ENCODE results near the gene CPM. TPM values are rescaled to one million over a fixed set of nuclear protein-coding genes. Genes with fewer than 3 reads are reported as not detected.
A peak's percentile ranks its signal among the peaks of the same experiment; 100 is the strongest.
"Not testable (repeated sequence)": the region's sequence is repeated elsewhere in the genome, so short reads cannot be mapped to it uniquely, and the experiment has no call there.

Gene CPM
- total and polyA plus RNA-seq, 9 donors, result 21.3 to 64.6 (median 37.9) TPM

- Histone ChIP-seq H3K4me1 (ENCODE audit: insufficient read depth) (peaks cover 3% of the 10 kb centered on the region), H3K27ac (peak overlapping the region in 1 of 2 donors; percentile 83), H3K4me3 (peak overlapping the region; percentile 87), H3K9me3 (no peaks in the 10 kb centered on the region), H3K27me3 (no peaks in the 10 kb centered on the region), H3K36me3 (no peaks in the 10 kb centered on the region)
- intact Hi-C loops (cut with DNase I), result loop anchor here in 1 of 4 donors (10.0 kb wide), 1 partner anchor 65 kb away; the partner anchor contains the start of gene SLC35E3
- TF ChIP-seq EP300 (IDR thresholded peaks at IDR 0.05), result no peak
- TF ChIP-seq CTCF (IDR thresholded peaks at IDR 0.05), result no peak
- TF ChIP-seq POLR2A (IDR thresholded peaks at IDR 0.05), result no peak
- DNase-seq, result no peak
- 75 to 76% (median 76%) methylated on average over 12 of the region's 12 CpGs for WGBS, 3 donors
Observed at GRCh38 chr12:68809190-68810026, 123.6 kb downstream of the CPM start.

DNA sequence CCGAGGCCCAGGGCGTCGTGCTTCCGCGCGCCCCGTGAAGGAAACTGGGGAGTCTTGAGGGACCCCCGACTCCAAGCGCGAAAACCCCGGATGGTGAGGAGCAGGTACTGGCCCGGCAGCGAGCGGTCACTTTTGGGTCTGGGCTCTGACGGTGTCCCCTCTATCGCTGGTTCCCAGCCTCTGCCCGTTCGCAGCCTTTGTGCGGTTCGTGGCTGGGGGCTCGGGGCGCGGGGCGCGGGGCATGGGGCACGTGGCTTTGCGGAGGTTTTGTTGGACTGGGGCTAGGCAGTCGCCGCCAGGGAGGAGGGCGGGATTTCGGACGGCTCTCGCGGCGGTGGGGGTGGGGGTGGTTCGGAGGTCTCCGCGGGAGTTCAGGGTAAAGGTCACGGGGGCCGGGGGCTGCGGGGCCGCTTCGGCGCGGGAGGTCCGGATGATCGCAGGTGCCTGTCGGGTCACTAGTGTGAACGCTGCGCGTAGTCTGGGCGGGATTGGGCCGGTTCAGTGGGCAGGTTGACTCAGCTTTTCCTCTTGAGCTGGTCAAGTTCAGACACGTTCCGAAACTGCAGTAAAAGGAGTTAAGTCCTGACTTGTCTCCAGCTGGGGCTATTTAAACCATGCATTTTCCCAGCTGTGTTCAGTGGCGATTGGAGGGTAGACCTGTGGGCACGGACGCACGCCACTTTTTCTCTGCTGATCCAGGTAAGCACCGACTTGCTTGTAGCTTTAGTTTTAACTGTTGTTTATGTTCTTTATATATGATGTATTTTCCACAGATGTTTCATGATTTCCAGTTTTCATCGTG is 124.4 kb downstream of the CPM start:
- Histone ChIP-seq H3K9me3 (no peaks in the 10 kb centered on the region), H3K4me1 (ENCODE audit: insufficient read depth) (peaks cover 3% of the 10 kb centered on the region), H3K4me3 (peak overlapping the region; percentile 87), H3K27ac (peak overlapping the region; percentile 83), H3K36me3 (no peaks in the 10 kb centered on the region), H3K27me3 (no peaks in the 10 kb centered on the region)
- WGBS, 3 donors, result 0 to 1% (median 0%) methylated on average over 30 to 61 of the region's 61 CpGs
- intact Hi-C loops (cut with DNase I), result loop anchor here in 1 of 4 donors (10.0 kb wide), 1 partner anchor 64 kb away; the partner anchor contains the start of gene SLC35E3
- no peak for TF ChIP-seq EP300 (IDR thresholded peaks at IDR 0.05)
- peak; percentile 18 for TF ChIP-seq POLR2A (IDR thresholded peaks at IDR 0.05)
- TF ChIP-seq CTCF (IDR thresholded peaks at IDR 0.05), result peak in 1 of 3 donors; percentile 42
- peak; percentile 74 to 81 (median 79) for DNase-seq

DNA sequence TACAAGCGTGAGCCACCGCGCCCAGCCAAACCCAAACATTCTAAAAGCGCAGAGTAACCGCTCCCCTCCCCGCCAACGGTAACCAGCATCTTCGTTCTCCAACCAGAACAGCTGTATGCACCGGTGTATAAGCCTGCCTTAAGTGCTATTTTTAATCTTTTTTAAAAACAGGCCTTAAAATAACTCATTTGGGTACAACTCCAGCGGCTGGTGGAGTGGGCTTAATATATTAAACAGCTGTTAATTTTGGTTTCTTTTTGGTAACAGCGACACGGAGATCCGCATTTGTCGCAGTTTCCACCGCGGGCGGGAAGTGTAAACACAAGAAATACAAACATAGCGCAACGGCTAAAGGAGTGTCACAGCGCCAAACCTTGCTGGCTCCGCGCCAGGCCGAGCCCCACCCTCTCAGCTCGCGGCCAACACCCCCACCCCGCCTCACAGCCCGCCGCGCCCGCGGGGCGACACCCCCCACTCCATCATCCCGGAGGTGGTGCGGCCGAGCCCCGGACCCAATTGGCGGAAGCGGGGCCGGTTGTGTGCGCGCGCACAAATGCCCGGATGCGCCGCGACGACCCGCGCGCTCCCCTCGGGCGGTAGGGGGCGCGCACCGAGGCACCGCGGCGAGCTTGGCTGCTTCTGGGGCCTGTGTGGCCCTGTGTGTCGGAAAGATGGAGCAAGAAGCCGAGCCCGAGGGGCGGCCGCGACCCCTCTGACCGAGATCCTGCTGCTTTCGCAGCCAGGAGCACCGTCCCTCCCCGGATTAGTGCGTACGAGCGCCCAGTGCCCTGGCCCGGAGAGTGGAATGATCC is 125.2 kb downstream of the CPM start, which contains the start of gene MDM2:
MDM2 (plus strand) TSS at position 602 of the 812 bp plus-strand sequence. CDS start 301 bp downstream, outside the sequence.
- H3K27ac ChIP-seq, result peak within 1 kb of the TSS; percentile 83
- peak; percentile 92 to 96 (median 94) for DNase-seq
- 0 to 1% (median 0%) methylated on average over 67 to 72 of the region's 72 CpGs for WGBS, 3 donors
- H3K36me3 ChIP-seq, result no peaks in the 10 kb centered on the region
- intact Hi-C loops (cut with DNase I), result loop anchor here in 1 of 4 donors (10.0 kb wide), 1 partner anchor 63 kb away; the partner anchor contains the start of gene SLC35E3
- no peaks in the 10 kb centered on the region for H3K9me3 ChIP-seq
- TF ChIP-seq EP300 (IDR thresholded peaks at IDR 0.05) (no peak), CTCF (IDR thresholded peaks at IDR 0.05) (peak; percentile 86 to 95 (median 90)), POLR2A (IDR thresholded peaks at IDR 0.05) (peak; percentile 87)
- H3K4me1 ChIP-seq (ENCODE audit: insufficient read depth), result peaks cover 3% of the 10 kb centered on the region
- peak within 1 kb of the TSS; percentile 87 for H3K4me3 ChIP-seq
- H3K27me3 ChIP-seq, result no peaks in the 10 kb centered on the region

- H3K9me3 ChIP-seq; DNase-seq; H3K27me3 ChIP-seq; H3K4me1 ChIP-seq (ENCODE audit: insufficient read depth); H3K36me3 ChIP-seq: not testable (repeated sequence)
- H3K27ac ChIP-seq, result peak overlapping the region; percentile 83
- H3K4me3 ChIP-seq, result peak overlapping the region; percentile 87
- 6 to 14% (median 8%) methylated on average over 10 of the region's 10 CpGs for WGBS, 3 donors
- intact Hi-C loops (cut with DNase I), result loop anchor here in 1 of 4 donors (10.0 kb wide), 1 partner anchor 62 kb away; the partner anchor contains the start of gene SLC35E3
Observed at GRCh38 chr12:68807274-68807575, 125.7 kb downstream of the CPM start.
